PC-3 (cell line): ENCODE measurements around the gene SLC44A5.

ENCODE experiments used
- CTCF ChIP-seq: fragments of 300-600 bp; sonication (generic); conservative IDR thresholded peaks from 2 replicates; pipeline ENCODE4 v1.5.1; 2017; ENCODE audit warnings: antibody characterized with exemption, low read depth, mild to moderate bottlenecking, low read length
- EZH2phosphoT487 ChIP-seq: fragments of 300-600 bp; sonication (generic); IDR thresholded peaks from 2 replicates; pipeline ENCODE4 v1.6.1; 2018; ENCODE audit warnings: mild to moderate bottlenecking, antibody characterized with exemption, low read length, borderline replicate concordance

DNA sequence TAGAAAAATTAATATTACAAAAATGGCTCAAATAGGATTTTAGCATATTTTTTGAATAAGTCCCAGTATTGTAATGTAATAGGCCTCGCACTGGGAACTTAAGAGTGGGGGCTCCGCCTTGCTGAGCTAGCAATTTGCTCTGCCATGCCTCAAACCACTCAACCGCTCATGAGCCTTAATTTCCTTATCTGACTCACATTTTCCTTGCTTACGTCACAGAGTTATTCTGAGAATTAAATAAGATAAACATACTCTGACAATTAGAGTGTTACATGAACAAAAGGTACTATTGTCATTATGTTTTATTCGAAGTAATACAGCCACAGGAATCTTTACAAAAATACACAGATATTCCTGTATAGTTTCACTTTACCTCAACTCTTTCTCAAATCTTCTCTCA lies 108.1 kb downstream of the SLC44A5 start:
- TF ChIP-seq EZH2phosphoT487 (no peak), CTCF (no peak)
